Measurements from ENCODE around the gene TNFAIP3. TPM values are rescaled to one million over a fixed set of nuclear protein-coding genes. Genes with fewer than 3 reads are reported as not detected.

Gene TNFAIP3
- total RNA-seq, 4 donors from 2014 or later: 5.9 to 7.8 (median 7.3) TPM

DNA sequence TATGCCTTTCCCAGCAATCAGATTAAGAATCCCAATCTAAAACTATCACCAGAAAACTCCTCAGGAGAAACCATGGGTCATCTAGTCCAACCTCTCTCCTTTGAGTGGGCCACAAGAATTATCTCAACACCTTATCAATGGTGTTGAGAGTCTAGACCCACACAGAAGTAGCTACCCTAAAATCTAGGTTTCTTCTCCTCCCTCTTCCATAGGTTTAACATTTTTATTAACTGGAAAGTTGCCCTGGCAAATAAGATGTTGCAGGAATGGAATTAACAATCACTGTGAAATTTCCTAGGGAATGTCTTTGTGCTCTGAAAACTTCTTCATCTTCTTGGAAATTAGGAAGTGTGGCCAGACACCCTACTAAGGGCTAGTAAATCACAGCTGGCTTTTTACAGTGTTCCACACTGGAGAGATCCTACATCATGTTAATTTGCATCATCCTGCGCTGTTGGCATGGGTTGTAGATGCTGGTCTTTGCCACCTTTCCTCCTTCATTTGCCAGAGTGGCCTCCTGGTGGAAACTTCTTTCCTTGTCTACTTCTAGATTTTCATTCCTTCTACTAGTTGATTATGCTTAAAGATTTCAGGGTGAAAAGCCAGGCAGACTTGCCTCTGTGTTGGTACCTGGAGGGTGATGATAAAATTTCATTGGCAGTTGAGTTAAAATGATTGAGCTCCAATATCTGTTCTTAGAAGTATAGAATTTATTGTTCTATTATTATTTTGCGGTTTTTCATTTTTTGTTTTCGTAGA is 2.7 kb downstream of the TNFAIP3 start:
- intact Hi-C loops (cut with DNase I): loop anchor here (10.0 kb wide), 1 partner anchor 75 kb away; no protein-coding TSS in a partner anchor
- TF ChIP-seq, protein P1, sequence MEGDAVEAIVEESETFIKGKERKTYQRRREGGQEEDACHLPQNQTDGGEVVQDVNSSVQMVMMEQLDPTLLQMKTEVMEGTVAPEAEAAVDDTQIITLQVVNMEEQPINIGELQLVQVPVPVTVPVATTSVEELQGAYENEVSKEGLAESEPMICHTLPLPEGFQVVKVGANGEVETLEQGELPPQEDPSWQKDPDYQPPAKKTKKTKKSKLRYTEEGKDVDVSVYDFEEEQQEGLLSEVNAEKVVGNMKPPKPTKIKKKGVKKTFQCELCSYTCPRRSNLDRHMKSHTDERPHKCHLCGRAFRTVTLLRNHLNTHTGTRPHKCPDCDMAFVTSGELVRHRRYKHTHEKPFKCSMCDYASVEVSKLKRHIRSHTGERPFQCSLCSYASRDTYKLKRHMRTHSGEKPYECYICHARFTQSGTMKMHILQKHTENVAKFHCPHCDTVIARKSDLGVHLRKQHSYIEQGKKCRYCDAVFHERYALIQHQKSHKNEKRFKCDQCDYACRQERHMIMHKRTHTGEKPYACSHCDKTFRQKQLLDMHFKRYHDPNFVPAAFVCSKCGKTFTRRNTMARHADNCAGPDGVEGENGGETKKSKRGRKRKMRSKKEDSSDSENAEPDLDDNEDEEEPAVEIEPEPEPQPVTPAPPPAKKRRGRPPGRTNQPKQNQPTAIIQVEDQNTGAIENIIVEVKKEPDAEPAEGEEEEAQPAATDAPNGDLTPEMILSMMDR (IDR thresholded peaks at IDR 0.05): no peak
- TF ChIP-seq POLR2A (IDR thresholded peaks at IDR 0.05): no peak
- Histone ChIP-seq H3K27ac (no peak overlapping the region), H3K27me3 (no peaks in the 10 kb centered on the region), H3K9me3 (no peaks in the 10 kb centered on the region), H3K4me3 (replicated peaks in 1 of 3) (no peak overlapping the region), H3K4me1 (peaks cover 19 to 49% of the 10 kb centered on the region in 2 donors), H3K36me3 (peaks cover 0 to 1% of the 10 kb centered on the region in 2 donors)
- WGBS, 2 donors: 95 to 99% methylated on average over 3 of the region's 3 CpGs
- no peak for DNase-seq

DNA sequence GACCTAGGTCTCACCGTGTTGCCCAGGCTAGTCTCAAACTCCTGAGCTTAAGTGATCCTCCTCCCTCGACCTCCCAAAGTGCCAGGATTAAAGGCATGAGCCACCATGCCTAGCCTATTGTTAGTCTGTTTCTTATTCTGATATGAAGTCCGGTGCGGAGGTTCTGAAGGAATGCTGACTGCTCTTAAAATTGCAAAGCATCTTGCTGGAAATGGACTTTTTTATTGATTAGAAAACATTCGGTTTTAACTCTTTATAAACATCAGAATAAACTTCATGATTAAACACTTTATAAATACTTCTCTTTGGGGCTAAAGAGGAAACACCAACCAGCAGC is 3.2 kb downstream of the TNFAIP3 start:
- TF ChIP-seq, protein P1 (IDR thresholded peaks at IDR 0.05): no peak
- TF ChIP-seq POLR2A (IDR thresholded peaks at IDR 0.05): no peak
- intact Hi-C loops (cut with DNase I): no loop called here
- no peak overlapping the region for H3K4me3 ChIP-seq (replicated peaks in 1 of 3)
- no peak overlapping the region for H3K27ac ChIP-seq
- H3K36me3 ChIP-seq: peaks cover 5 to 7% of the 10 kb centered on the region in 2 donors
- H3K4me1 ChIP-seq: peaks cover 19 to 49% of the 10 kb centered on the region in 2 donors
- 82 to 84% methylated on average over 5 of the region's 5 CpGs for WGBS, 2 donors
- H3K9me3 ChIP-seq: no peaks in the 10 kb centered on the region
- DNase-seq: no peak
- H3K27me3 ChIP-seq: no peaks in the 10 kb centered on the region

DNA sequence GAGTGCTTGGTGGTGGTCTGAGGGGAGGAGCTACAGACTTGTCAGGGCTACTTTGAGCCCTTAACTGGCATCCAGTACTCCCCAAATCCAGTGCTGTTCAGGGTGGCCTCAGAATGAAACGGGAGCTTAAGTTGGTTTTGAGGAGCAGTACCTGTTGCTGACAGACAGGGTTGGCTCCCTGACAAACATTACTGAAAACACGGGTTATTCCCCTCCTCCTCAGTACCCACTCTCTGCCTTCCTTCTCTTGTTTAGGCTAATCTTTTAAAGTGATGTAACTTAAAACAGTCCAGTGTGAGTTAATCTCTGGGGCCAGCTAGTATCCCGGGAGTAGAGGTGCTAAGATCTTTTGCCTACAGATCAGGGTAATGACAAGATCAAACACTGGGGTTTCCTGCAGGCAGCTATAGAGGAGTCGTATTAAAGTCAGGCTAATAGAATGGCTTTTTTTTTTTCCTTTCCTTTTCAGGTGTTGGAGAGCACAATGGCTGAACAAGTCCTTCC is 3.7 kb downstream of the TNFAIP3 start:
- 38 to 52% methylated on average over 4 of the region's 4 CpGs for WGBS, 2 donors
- intact Hi-C loops (cut with DNase I): no loop called here

DNA sequence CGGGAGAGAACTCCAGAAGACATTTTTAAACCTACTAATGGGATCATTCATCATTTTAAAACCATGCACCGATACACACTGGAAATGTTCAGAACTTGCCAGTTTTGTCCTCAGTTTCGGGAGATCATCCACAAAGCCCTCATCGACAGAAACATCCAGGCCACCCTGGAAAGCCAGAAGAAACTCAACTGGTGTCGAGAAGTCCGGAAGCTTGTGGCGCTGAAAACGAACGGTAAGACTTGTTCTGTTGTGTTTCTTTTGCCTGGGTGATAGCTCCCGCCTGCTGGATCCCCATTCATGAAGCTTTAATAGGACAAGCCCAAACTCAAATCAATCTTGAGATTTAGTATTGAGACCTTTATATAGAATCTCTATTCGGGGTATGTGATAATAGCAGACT is 4.2 kb downstream of the TNFAIP3 start:
- TF ChIP-seq, protein P1 (IDR thresholded peaks at IDR 0.05): no peak
- no peak for TF ChIP-seq POLR2A (IDR thresholded peaks at IDR 0.05)
- DNase-seq: no peak
- intact Hi-C loops (cut with DNase I): no loop called here
- Histone ChIP-seq H3K4me1 (peaks cover 19 to 46% of the 10 kb centered on the region in 2 donors), H3K36me3 (peaks cover 14 to 15% of the 10 kb centered on the region in 2 donors), H3K27me3 (no peaks in the 10 kb centered on the region), H3K4me3 (replicated peaks in 1 of 3) (no peak overlapping the region), H3K9me3 (no peaks in the 10 kb centered on the region), H3K27ac (no peak overlapping the region)
- WGBS, 2 donors: 71 to 92% methylated on average over 11 of the region's 11 CpGs

More for the DNA sequence above, 3.7 kb downstream of the TNFAIP3 start:
- H3K9me3 ChIP-seq: no peaks in the 10 kb centered on the region
- no peaks in the 10 kb centered on the region for H3K27me3 ChIP-seq
- DNase-seq: no peak
- H3K36me3 ChIP-seq: peaks cover 9 to 12% of the 10 kb centered on the region in 2 donors
- H3K4me3 ChIP-seq (replicated peaks in 1 of 3): no peak overlapping the region
- TF ChIP-seq, protein P1 (IDR thresholded peaks at IDR 0.05): peak in 3 of 6 experiments; percentile 11 to 22 (median 18)
- no peak for TF ChIP-seq POLR2A (IDR thresholded peaks at IDR 0.05)
- H3K27ac ChIP-seq: peak overlapping the region in 2 of 3 donors; percentile 8 to 36
- H3K4me1 ChIP-seq: peaks cover 19 to 49% of the 10 kb centered on the region in 2 donors

DNA sequence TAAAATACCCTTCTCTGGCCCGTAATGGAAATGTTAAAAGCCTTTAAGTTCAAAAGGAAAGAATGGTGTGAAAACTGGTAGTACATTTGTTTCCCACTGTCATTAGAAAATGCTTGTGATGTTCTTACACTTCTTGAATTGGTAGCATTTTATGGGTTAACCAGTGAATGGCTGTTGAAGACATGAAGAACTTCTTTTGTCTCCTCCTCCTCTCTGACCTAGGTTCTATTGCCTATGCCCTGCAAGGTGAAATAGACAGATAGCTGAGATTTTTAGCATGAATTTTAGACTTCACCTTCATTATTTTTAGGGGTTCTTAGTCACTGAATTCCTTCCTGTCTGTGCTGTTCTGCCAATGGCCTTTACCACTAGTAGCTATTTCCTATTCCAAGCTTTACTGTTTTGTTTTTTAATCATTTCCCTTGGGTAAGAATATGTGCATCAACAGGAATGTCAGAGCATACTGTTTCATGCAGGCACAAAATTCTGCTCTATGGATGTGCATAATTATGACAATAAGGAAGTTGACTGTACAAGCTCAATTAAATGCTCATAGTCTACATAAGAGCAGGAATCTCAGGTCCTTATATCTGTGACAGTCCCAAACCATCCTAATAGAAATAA is 4.9 kb downstream of the TNFAIP3 start:
- Histone ChIP-seq H3K27ac (peak overlapping the region in 1 of 3 donors; percentile 18), H3K27me3 (no peaks in the 10 kb centered on the region), H3K36me3 (peaks cover 18 to 20% of the 10 kb centered on the region in 2 donors), H3K4me3 (replicated peaks in 1 of 3) (no peak overlapping the region), H3K4me1 (peaks cover 19 to 45% of the 10 kb centered on the region in 2 donors), H3K9me3 (no peaks in the 10 kb centered on the region)
- intact Hi-C loops (cut with DNase I): no loop called here
- WGBS, 2 donors: 82 to 91% methylated on average over 1 of the region's 1 CpG
- no peak for DNase-seq
- TF ChIP-seq, protein P1 (IDR thresholded peaks at IDR 0.05): no peak
- TF ChIP-seq POLR2A (IDR thresholded peaks at IDR 0.05): no peak

All from thyroid gland (tissue), 4 donors.